IMR-90 (cell line): Measurements from ENCODE around the gene EEF2K. TPM values are rescaled to one million over a fixed set of nuclear protein-coding genes. Genes with fewer than 3 reads are reported as not detected.

Source experiments
- ATAC-seq: fragments of 200-7000 bp; cut with Tn5 transposase; 2 replicates; pipeline ENCODE4 v1.9.1; 2020; ENCODE audit warnings: low read depth, mild to moderate bottlenecking, moderate library complexity
- BruUV-seq: library from RNA; stranded (reverse); fragments of 400-500 nt; replicated peaks from 2 replicates; lab custom pipeline; 2021; lab: Mats Ljungman, UMichigan
- CTCF ChIA-PET: fragments of 300-600 bp; formaldehyde crosslinking; extraction: SDS; loops from one replicate; lab custom pipeline; 2021; ENCODE audit warnings: antibody characterized with exemption; lab: Yijun Ruan, JAX
- POLR2A ChIA-PET: fragments of 300-600 bp; sonication (Branson Sonifier 250); formaldehyde crosslinking; loops from one replicate; lab custom pipeline; 2022; ENCODE audit warnings: antibody characterized with exemption; ENCODE audit not compliant: unreplicated experiment; lab: Charles Lee
- DNase-seq: peaks from one replicate; pipeline ENCODE4 v3.0.0; 2013
- H2AFZ ChIP-seq: replicated peaks from 2 replicates; pipeline ENCODE3; 2013; ENCODE audit warnings: low read length, mild to moderate bottlenecking; ENCODE audit not compliant: poor library complexity
- H2AK5ac ChIP-seq: 2 replicates; pipeline ENCODE4 v1.6.1; 2013; ENCODE audit warnings: low read depth, low read length, inconsistent platforms
- H2AK9ac ChIP-seq: replicated peaks from 2 replicates; pipeline ENCODE3; 2013; ENCODE audit warnings: mild to moderate bottlenecking, low read depth, low read length, moderate library complexity; ENCODE audit not compliant: poor library complexity
- H2BK120ac ChIP-seq: 2 replicates; pipeline ENCODE4 v1.6.1; 2013; ENCODE audit warnings: low read depth, low read length, inconsistent platforms
- H2BK15ac ChIP-seq: 3 replicates; pipeline ENCODE4 v1.6.1; 2013; ENCODE audit warnings: low read depth, low read length, inconsistent platforms
- H2BK20ac ChIP-seq: 2 replicates; pipeline ENCODE4 v1.6.1; 2013; ENCODE audit warnings: low read depth, mild to moderate bottlenecking, inconsistent platforms, low read length, moderate library complexity
- H2BK5ac ChIP-seq: 2 replicates; pipeline ENCODE4 v1.6.1; 2013; ENCODE audit warnings: mild to moderate bottlenecking, low read depth, low read length, inconsistent platforms; ENCODE audit not compliant: poor library complexity, severe bottlenecking
- H3K14ac ChIP-seq: replicated peaks from 2 replicates; pipeline ENCODE4 v1.6.1; 2013; ENCODE audit warnings: low read depth, low read length, inconsistent platforms
- H3K18ac ChIP-seq: 2 replicates; pipeline ENCODE4 v1.6.1; 2013; ENCODE audit warnings: low read depth, low read length, control low read depth
- H3K23ac ChIP-seq: 2 replicates; pipeline ENCODE4 v1.6.1; 2013; ENCODE audit warnings: low read depth, low read length, inconsistent platforms
- H3K27ac ChIP-seq: 2 replicates; pipeline ENCODE4 v1.5.1; 2013; ENCODE audit warnings: mild to moderate bottlenecking, control low read depth, low read length; ENCODE audit not compliant: insufficient read depth
- H3K27me3 ChIP-seq: 2 replicates; pipeline ENCODE4 v1.6.1; 2013; ENCODE audit warnings: low read length; ENCODE audit not compliant: control insufficient read depth, insufficient read depth
- H3K36me3 ChIP-seq: 2 replicates; pipeline ENCODE4 v1.6.1; 2013; ENCODE audit warnings: low read length, mixed read lengths; ENCODE audit not compliant: control insufficient read depth, insufficient read depth
- H3K4ac ChIP-seq: 2 replicates; pipeline ENCODE4 v1.6.1; 2013; ENCODE audit warnings: low read depth, low read length, inconsistent platforms
- H3K4me1 ChIP-seq: 2 replicates; pipeline ENCODE4 v1.6.1; 2013; ENCODE audit warnings: low read length, mixed read lengths; ENCODE audit not compliant: control insufficient read depth, insufficient read depth
- H3K4me2 ChIP-seq: 2 replicates; pipeline ENCODE4 v1.6.1; 2013; ENCODE audit warnings: low read depth, mild to moderate bottlenecking, control low read depth, low read length, moderate library complexity
- H3K4me3 ChIP-seq: 2 replicates; pipeline ENCODE4 v1.5.1; 2013; ENCODE audit warnings: low read depth, mild to moderate bottlenecking, control low read depth, low read length, moderate library complexity; ENCODE audit not compliant: insufficient read depth
- H3K56ac ChIP-seq: 2 replicates; pipeline ENCODE4 v1.6.1; 2013; ENCODE audit warnings: low read length, inconsistent platforms; ENCODE audit not compliant: insufficient read depth; ENCODE audit errors: extremely low read depth
- H3K79me1 ChIP-seq, 2 experiments: 2 replicates each; pipeline ENCODE4 v1.6.1; 2013; ENCODE audit warnings: low read length in 2 of 2, inconsistent platforms in 1 of 2, low read depth in 1 of 2
- H3K9ac ChIP-seq: 2 replicates; pipeline ENCODE4 v1.6.1; 2013; ENCODE audit warnings: low read depth, low read length, control low read depth
- H3K9me1 ChIP-seq: 2 replicates; pipeline ENCODE4 v1.6.1; 2013; ENCODE audit warnings: low read length, inconsistent platforms; ENCODE audit not compliant: insufficient read depth
- H3K9me3 ChIP-seq: 2 replicates; pipeline ENCODE4 v1.6.1; 2013; ENCODE audit warnings: low read length; ENCODE audit not compliant: control insufficient read depth, insufficient read depth
- H4K20me1 ChIP-seq: 2 replicates; pipeline ENCODE4 v1.6.1; 2013; ENCODE audit warnings: low read length, inconsistent platforms; ENCODE audit not compliant: insufficient read depth
- H4K5ac ChIP-seq: 2 replicates; pipeline ENCODE4 v1.6.1; 2013; ENCODE audit warnings: mild to moderate bottlenecking, low read depth, low read length, control low read depth
- H4K8ac ChIP-seq, 2 experiments: 2 replicates each; pipeline ENCODE4 v1.6.1; 2013; ENCODE audit warnings: low read depth in 2 of 2, low read length in 2 of 2, control low read depth in 1 of 2, inconsistent platforms in 1 of 2
- H4K91ac ChIP-seq: 2 replicates; pipeline ENCODE4 v1.6.1; 2013; ENCODE audit warnings: low read depth, low read length, inconsistent platforms; ENCODE audit not compliant: insufficient read depth
- BHLHE40 ChIP-seq: fragments of 150-350 bp; IDR thresholded peaks from 2 replicates; pipeline ENCODE4 v1.6.1; 2016; ENCODE audit warnings: mild to moderate bottlenecking, low read depth, low read length
- CEBPB ChIP-seq: IDR thresholded peaks from 2 replicates; pipeline ENCODE4 v1.6.1; 2012; ENCODE audit warnings: low read depth, low read length, improper control_type of control experiment
- CHD1 ChIP-seq: IDR thresholded peaks from 2 replicates; pipeline ENCODE4 v1.6.1; 2012; ENCODE audit warnings: low read depth, low read length, improper control_type of control experiment
- ELK1 ChIP-seq: fragments of 150-350 bp; IDR thresholded peaks from 2 replicates; pipeline ENCODE4 v1.6.1; 2016; ENCODE audit warnings: low read depth, mild to moderate bottlenecking, low read length, moderate library complexity, borderline replicate concordance
- FOS ChIP-seq: fragments of 150-350 bp; IDR thresholded peaks from 2 replicates; pipeline ENCODE4 v1.6.1; 2016; ENCODE audit warnings: low read depth, low read length
- MAZ ChIP-seq: IDR thresholded peaks from 2 replicates; pipeline ENCODE4 v1.6.1; 2012; ENCODE audit warnings: low read depth, mild to moderate bottlenecking, low read length, improper control_type of control experiment, moderate library complexity, borderline replicate concordance
- MXI1 ChIP-seq: IDR thresholded peaks from 2 replicates; pipeline ENCODE4 v1.6.1; 2012; ENCODE audit warnings: low read depth, mild to moderate bottlenecking, low read length, moderate library complexity, borderline replicate concordance
- NFE2L2 ChIP-seq: fragments of 150-350 bp; IDR thresholded peaks from 2 replicates; pipeline ENCODE4 v1.6.1; 2016; ENCODE audit warnings: low read depth, mild to moderate bottlenecking, low read length
- POLR2A ChIP-seq: IDR thresholded peaks from 2 replicates; pipeline ENCODE4 v1.6.1; 2012; ENCODE audit warnings: mild to moderate bottlenecking, low read depth, low read length
- WGBS, 2 experiments: methylation state at CpG; one replicate each; pipeline versions ENCODE4 v1.1.5 to v1.1.7; 2013; ENCODE audit warnings: missing lambda C conversion rate in 2 of 2; ENCODE audit not compliant: insufficient read length in 1 of 2; ENCODE audit errors: extremely low coverage in 2 of 2; 5-methylcytosine and 5-hydroxymethylcytosine counted together
- dilution Hi-C: fragments of 300-500 bp; cut with HindIII; formaldehyde crosslinking; loops from one replicate; pipeline ENCODE4 v1.14.3; 2018; ENCODE audit warnings: low sequenced_read_pairs; ENCODE audit not compliant: unreplicated experiment
- in situ Hi-C: fragments of 300-500 bp; cut with MboI; formaldehyde crosslinking; loops from 3 replicates; pipeline ENCODE4 v1.14.3; 2019; ENCODE audit warnings: low sequenced_read_pairs, inconsistent platforms, mixed read lengths
- intact Hi-C: fragments of 100-400 bp; cut with micrococcal nuclease; formaldehyde crosslinking; loops from 2 replicates; pipeline ENCODE4 v1.10.0; 2022
- polyA plus RNA-seq, 3 experiments: library from polyadenylated mRNA; depleted of rRNA; stranded (reverse); fragments of >200 nt; gene quantifications; 2 replicates each; pipeline ENCODE4 v1.2.3, GENCODE V29; 2012; ENCODE audit warnings: low replicate concordance in 1 of 3
- total RNA-seq: library from RNA; depleted of rRNA; stranded (reverse); fragments of >200 nt; gene quantifications from 2 replicates; pipeline ENCODE4 v1.2.3, GENCODE V29; 2012
- TF ChIP-seq, protein P1 (sequence below): conservative IDR thresholded peaks from 2 replicates; pipeline ENCODE4 v1.5.1; 2012; ENCODE audit warnings: mild to moderate bottlenecking, low read depth, low read length, improper control_type of control experiment

The EEF2K gene
- total and polyA plus RNA-seq, 2 of the 4 experiments (the other 2 are of a cell fraction): 9.7 to 16.5 TPM

- in situ Hi-C loops (loop anchor here (25.0 kb wide), 1 partner anchor 1168 kb away; the partner anchor contains the start of genes DNAH3 and LDAF1), dilution Hi-C loops (no loop called here), intact Hi-C loops (no loop called here)
- no peak overlapping the region for H3K23ac ChIP-seq
- H3K4me3 ChIP-seq: no peak overlapping the region
- no peak overlapping the region for H3K4ac ChIP-seq
- no peak overlapping the region for H3K18ac ChIP-seq
- H3K9me1 ChIP-seq: peaks cover 6% of the 10 kb centered on the region; the same call in 1 of the 2 replicates
- ATAC-seq (no peak; the same call in 1 of the 2 replicates), DNase-seq (no peak)
- TF ChIP-seq CHD1: no peak
- TF ChIP-seq, protein P1, sequence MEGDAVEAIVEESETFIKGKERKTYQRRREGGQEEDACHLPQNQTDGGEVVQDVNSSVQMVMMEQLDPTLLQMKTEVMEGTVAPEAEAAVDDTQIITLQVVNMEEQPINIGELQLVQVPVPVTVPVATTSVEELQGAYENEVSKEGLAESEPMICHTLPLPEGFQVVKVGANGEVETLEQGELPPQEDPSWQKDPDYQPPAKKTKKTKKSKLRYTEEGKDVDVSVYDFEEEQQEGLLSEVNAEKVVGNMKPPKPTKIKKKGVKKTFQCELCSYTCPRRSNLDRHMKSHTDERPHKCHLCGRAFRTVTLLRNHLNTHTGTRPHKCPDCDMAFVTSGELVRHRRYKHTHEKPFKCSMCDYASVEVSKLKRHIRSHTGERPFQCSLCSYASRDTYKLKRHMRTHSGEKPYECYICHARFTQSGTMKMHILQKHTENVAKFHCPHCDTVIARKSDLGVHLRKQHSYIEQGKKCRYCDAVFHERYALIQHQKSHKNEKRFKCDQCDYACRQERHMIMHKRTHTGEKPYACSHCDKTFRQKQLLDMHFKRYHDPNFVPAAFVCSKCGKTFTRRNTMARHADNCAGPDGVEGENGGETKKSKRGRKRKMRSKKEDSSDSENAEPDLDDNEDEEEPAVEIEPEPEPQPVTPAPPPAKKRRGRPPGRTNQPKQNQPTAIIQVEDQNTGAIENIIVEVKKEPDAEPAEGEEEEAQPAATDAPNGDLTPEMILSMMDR: no peak
- no peak for TF ChIP-seq POLR2A
- TF ChIP-seq ELK1: no peak
- no peak for TF ChIP-seq CEBPB
- no peak for TF ChIP-seq BHLHE40
- TF ChIP-seq MAZ: no peak
- TF ChIP-seq NFE2L2: no peak
- no peak for TF ChIP-seq MXI1
- TF ChIP-seq FOS: no peak
- peaks cover 16% of the 10 kb centered on the region for H4K20me1 ChIP-seq
- no TSS peak for BruUV-seq
- H3K14ac ChIP-seq: no peak overlapping the region
- no peak overlapping the region for H2BK15ac ChIP-seq
- ChIA-PET CTCF (interaction anchor here (1.0 to 1.2 kb wide), 3 partner anchors 9 to 29 kb away, joined by 3 to 8 read pairs (median 7); no protein-coding TSS in a partner anchor), POLR2A (no interaction called here)
- H3K4me2 ChIP-seq: no peak overlapping the region
- H2AK9ac ChIP-seq: no peak overlapping the region
- no peak overlapping the region for H3K56ac ChIP-seq
- H4K91ac ChIP-seq: no peak overlapping the region
- H4K5ac ChIP-seq: no peak overlapping the region
- H3K79me1 ChIP-seq: peaks cover 24 to 50% of the 10 kb centered on the region in 2 experiments
- no peak overlapping the region for H2BK120ac ChIP-seq
- H2BK20ac ChIP-seq: no peak overlapping the region
- no peaks in the 10 kb centered on the region for H3K9me3 ChIP-seq
- H4K8ac ChIP-seq: no peak overlapping the region
- no peak overlapping the region for H2BK5ac ChIP-seq
- no CpG with 5 or more reads among the region's 4 CpGs for WGBS, 2 experiments
- no peak overlapping the region for H3K9ac ChIP-seq
- no peak overlapping the region for H2AFZ ChIP-seq
- peak overlapping the region; percentile 46; the same call in 1 of the 2 replicates for H3K27ac ChIP-seq
- H3K36me3 ChIP-seq: peaks cover 59% of the 10 kb centered on the region
- H2AK5ac ChIP-seq: no peak overlapping the region
- H3K27me3 ChIP-seq: no peaks in the 10 kb centered on the region
- H3K4me1 ChIP-seq: peaks cover 2% of the 10 kb centered on the region; the same call in 1 of the 2 replicates
These were observed 124.2 kb downstream of the EEF2K start for GRCh38 chr16:22330326-22330725.
